ENCODE measurements around the gene ZNF132. TPM values are rescaled to one million over a fixed set of nuclear protein-coding genes. Genes with fewer than 3 reads are reported as not detected.

The ZNF132 gene
- total RNA-seq, 1 donor from 2014 or later: 9.9 TPM

DNA sequence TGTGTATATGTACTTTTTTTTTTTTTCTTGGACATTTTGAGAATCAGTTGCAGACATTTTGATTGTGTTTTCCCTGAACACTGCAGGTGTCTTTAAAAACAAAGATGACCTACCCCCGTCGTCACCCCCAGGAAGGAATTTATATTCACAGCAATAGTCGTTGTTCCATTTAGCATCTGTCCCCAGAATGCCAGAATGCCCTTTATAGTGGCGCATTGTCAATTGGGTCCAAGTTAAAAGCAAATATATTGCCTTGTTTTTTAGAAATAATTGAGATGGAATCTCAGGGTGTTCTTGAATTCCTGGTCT is 46.3 kb downstream of the ZNF132 start:
- Histone ChIP-seq H3K36me3 (ENCODE audit: control insufficient read depth in 3 of 3, insufficient read depth in 3 of 3, low read length in 3 of 3) (peaks cover 33 to 36% (median 34%) of the 10 kb centered on the region in 3 donors), H3K27ac (ENCODE audit: low read depth, low read length) (no peak overlapping the region), H3K4me3 (ENCODE audit: low read length in 3 of 3) (no peak overlapping the region)

GRCh38 chr19:58392945-58393724 is 46.8 kb downstream of the ZNF132 start:
- H3K27ac ChIP-seq (ENCODE audit: low read depth, low read length): no peak overlapping the region
- peaks cover 20 to 26% (median 24%) of the 10 kb centered on the region in 3 donors for H3K27me3 ChIP-seq (ENCODE audit: control insufficient read depth in 3 of 3, insufficient read depth in 3 of 3, low read length in 3 of 3)
- peaks cover 2 to 7% (median 5%) of the 10 kb centered on the region in 3 donors for H3K4me1 ChIP-seq (ENCODE audit: control insufficient read depth in 3 of 3, insufficient read depth in 3 of 3, low read length in 3 of 3)
- H3K36me3 ChIP-seq (ENCODE audit: control insufficient read depth in 3 of 3, insufficient read depth in 3 of 3, low read length in 3 of 3): peaks cover 33 to 39% (median 37%) of the 10 kb centered on the region in 3 donors
- H3K9me3 ChIP-seq (ENCODE audit: control insufficient read depth in 3 of 3, low read length in 3 of 3): no peaks in the 10 kb centered on the region
- no peak overlapping the region for H3K9ac ChIP-seq (ENCODE audit: low read depth in 1 of 3, low read length in 3 of 3)
- no peak overlapping the region for H3K4me3 ChIP-seq (ENCODE audit: low read length in 3 of 3)

More for the DNA sequence above, 46.3 kb downstream of the ZNF132 start:
- no peaks in the 10 kb centered on the region for H3K9me3 ChIP-seq (ENCODE audit: control insufficient read depth in 3 of 3, low read length in 3 of 3)
- peaks cover 24 to 31% (median 25%) of the 10 kb centered on the region in 3 donors for H3K27me3 ChIP-seq (ENCODE audit: control insufficient read depth in 3 of 3, insufficient read depth in 3 of 3, low read length in 3 of 3)
- H3K9ac ChIP-seq (ENCODE audit: low read depth in 1 of 3, low read length in 3 of 3): no peak overlapping the region
- H3K4me1 ChIP-seq (ENCODE audit: control insufficient read depth in 3 of 3, insufficient read depth in 3 of 3, low read length in 3 of 3): peaks cover 0 to 4% (median 3%) of the 10 kb centered on the region in 3 donors

DNA sequence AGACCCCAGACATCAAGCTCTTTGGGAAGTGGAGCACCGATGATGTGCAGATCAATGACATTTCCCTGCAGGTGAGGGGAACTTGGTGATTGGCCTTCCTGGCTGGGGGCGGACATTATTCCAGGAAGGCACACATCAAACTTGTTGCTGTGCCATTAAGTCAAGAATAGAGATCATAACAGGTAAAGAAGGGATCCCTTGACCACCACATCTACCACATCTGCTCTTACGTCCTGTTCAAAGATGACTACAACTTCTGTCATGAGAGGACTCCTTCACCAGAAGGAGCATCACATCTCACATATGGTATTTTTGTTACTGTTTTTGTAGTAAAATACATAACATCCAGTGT is 51.8 kb downstream of the ZNF132 start:
- Histone ChIP-seq H3K9ac (ENCODE audit: low read depth in 1 of 3, low read length in 3 of 3) (peak overlapping the region; percentile 10 to 99 (median 98)), H3K9me3 (ENCODE audit: control insufficient read depth in 3 of 3, low read length in 3 of 3) (no peaks in the 10 kb centered on the region), H3K27ac (ENCODE audit: low read depth, low read length) (no peak overlapping the region), H3K4me3 (ENCODE audit: low read length in 3 of 3) (peak overlapping the region; percentile 71 to 95 (median 91)), H3K36me3 (ENCODE audit: control insufficient read depth in 3 of 3, insufficient read depth in 3 of 3, low read length in 3 of 3) (peaks cover 15 to 21% (median 16%) of the 10 kb centered on the region in 3 donors), H3K27me3 (ENCODE audit: control insufficient read depth in 3 of 3, insufficient read depth in 3 of 3, low read length in 3 of 3) (no peaks in the 10 kb centered on the region), H3K4me1 (ENCODE audit: control insufficient read depth in 3 of 3, insufficient read depth in 3 of 3, low read length in 3 of 3) (peaks cover 20 to 31% (median 31%) of the 10 kb centered on the region in 3 donors)

DNA sequence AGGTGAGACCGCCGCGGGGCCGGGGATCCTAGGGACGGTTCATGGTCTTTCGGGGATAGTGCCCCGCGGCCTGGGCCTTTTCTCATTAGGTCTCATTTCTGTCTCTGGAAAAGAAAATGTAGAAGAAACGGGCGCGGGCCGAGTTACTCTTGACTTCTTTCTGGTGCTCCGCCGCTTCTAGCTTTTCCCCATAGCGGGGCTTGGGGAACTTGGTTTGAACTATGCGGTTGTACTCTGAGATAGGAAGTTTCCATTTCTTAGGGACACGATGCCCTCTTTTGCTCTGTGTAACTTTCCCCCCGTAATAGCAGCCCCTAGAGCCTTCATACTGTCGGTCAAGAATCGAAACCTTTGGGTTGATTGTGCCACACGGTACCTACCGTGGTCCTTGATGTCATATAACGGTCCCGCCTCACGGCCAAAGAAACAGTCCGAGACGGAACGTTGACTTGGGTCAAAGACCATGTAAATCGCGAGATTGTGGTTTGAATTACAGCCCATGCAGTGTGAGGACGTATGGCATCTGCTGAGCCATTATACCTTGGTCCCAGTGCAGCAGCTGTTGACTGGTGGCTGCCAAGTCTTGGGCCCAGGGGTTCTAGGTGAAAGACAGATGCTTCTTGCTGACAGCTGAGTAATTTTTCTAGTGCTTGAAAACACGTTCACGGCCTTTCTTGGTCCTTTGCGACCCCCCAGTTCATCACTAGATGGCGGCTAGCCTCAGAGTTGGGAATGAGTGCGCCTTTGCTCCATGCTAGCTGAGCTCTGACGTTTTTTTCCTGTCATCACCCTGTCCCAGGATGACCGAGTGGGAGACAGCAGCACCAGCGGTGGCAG is 52.4 kb downstream of the ZNF132 start:
- H3K4me1 ChIP-seq (ENCODE audit: control insufficient read depth in 3 of 3, insufficient read depth in 3 of 3, low read length in 3 of 3): peaks cover 20 to 31% (median 31%) of the 10 kb centered on the region in 3 donors
- H3K9me3 ChIP-seq (ENCODE audit: control insufficient read depth in 3 of 3, low read length in 3 of 3): no peaks in the 10 kb centered on the region
- no peaks in the 10 kb centered on the region for H3K27me3 ChIP-seq (ENCODE audit: control insufficient read depth in 3 of 3, insufficient read depth in 3 of 3, low read length in 3 of 3)
- H3K36me3 ChIP-seq (ENCODE audit: control insufficient read depth in 3 of 3, insufficient read depth in 3 of 3, low read length in 3 of 3): peaks cover 9 to 15% (median 10%) of the 10 kb centered on the region in 3 donors
- H3K9ac ChIP-seq (ENCODE audit: low read depth in 1 of 3, low read length in 3 of 3): peak overlapping the region; percentile 69 to 99 (median 98)
- H3K27ac ChIP-seq (ENCODE audit: low read depth, low read length): peak overlapping the region; percentile 98
- H3K4me3 ChIP-seq (ENCODE audit: low read length in 3 of 3): peak overlapping the region; percentile 71 to 95 (median 91)

- H3K36me3 ChIP-seq (ENCODE audit: control insufficient read depth in 3 of 3, insufficient read depth in 3 of 3, low read length in 3 of 3): peaks cover 7 to 11% (median 9%) of the 10 kb centered on the region in 3 donors
- H3K27ac ChIP-seq (ENCODE audit: low read depth, low read length): peak within 1 kb of the TSS; percentile 98
- H3K27me3 ChIP-seq (ENCODE audit: control insufficient read depth in 3 of 3, insufficient read depth in 3 of 3, low read length in 3 of 3): no peaks in the 10 kb centered on the region
- H3K4me1 ChIP-seq (ENCODE audit: control insufficient read depth in 3 of 3, insufficient read depth in 3 of 3, low read length in 3 of 3): peaks cover 25 to 37% (median 36%) of the 10 kb centered on the region in 3 donors
- H3K9ac ChIP-seq (ENCODE audit: low read depth in 1 of 3, low read length in 3 of 3): peak within 1 kb of the TSS; percentile 97 to 99 (median 98)
- H3K4me3 ChIP-seq (ENCODE audit: low read length in 3 of 3): peak within 1 kb of the TSS; percentile 71 to 95 (median 91)
- no peaks in the 10 kb centered on the region for H3K9me3 ChIP-seq (ENCODE audit: control insufficient read depth in 3 of 3, low read length in 3 of 3)
Observed at GRCh38 chr19:58386576-58387337, 53.2 kb downstream of the ZNF132 start, which contains the start of gene RPS5. Gene RPS5, plus strand, starts transcription at chr19:58387269. Its CDS starts 869 bp downstream, at chr19:58388138.

- Histone ChIP-seq H3K9me3 (ENCODE audit: control insufficient read depth in 3 of 3, low read length in 3 of 3) (no peaks in the 10 kb centered on the region), H3K36me3 (ENCODE audit: control insufficient read depth in 3 of 3, insufficient read depth in 3 of 3, low read length in 3 of 3) (peaks cover 7 to 11% (median 9%) of the 10 kb centered on the region in 3 donors), H3K4me1 (ENCODE audit: control insufficient read depth in 3 of 3, insufficient read depth in 3 of 3, low read length in 3 of 3) (peaks cover 29 to 40% (median 38%) of the 10 kb centered on the region in 3 donors), H3K9ac (ENCODE audit: low read depth in 1 of 3, low read length in 3 of 3) (peak overlapping the region; percentile 97 to 99 (median 98)), H3K27ac (ENCODE audit: low read depth, low read length) (peak overlapping the region; percentile 98), H3K4me3 (ENCODE audit: low read length in 3 of 3) (peak overlapping the region; percentile 71 to 95 (median 91)), H3K27me3 (ENCODE audit: control insufficient read depth in 3 of 3, insufficient read depth in 3 of 3, low read length in 3 of 3) (no peaks in the 10 kb centered on the region)
Observed at GRCh38 chr19:58385891-58386575, 53.9 kb downstream of the ZNF132 start.

- Histone ChIP-seq H3K4me1 (ENCODE audit: control insufficient read depth in 3 of 3, insufficient read depth in 3 of 3, low read length in 3 of 3) (peaks cover 30 to 41% (median 40%) of the 10 kb centered on the region in 3 donors), H3K4me3 (ENCODE audit: low read length in 3 of 3) (peak overlapping the region; percentile 71 to 95 (median 91)), H3K27me3 (ENCODE audit: control insufficient read depth in 3 of 3, insufficient read depth in 3 of 3, low read length in 3 of 3) (no peaks in the 10 kb centered on the region), H3K9ac (ENCODE audit: low read depth in 1 of 3, low read length in 3 of 3) (peak overlapping the region; percentile 97 to 99 (median 98)), H3K27ac (ENCODE audit: low read depth, low read length) (peak overlapping the region; percentile 98), H3K36me3 (ENCODE audit: control insufficient read depth in 3 of 3, insufficient read depth in 3 of 3, low read length in 3 of 3) (peaks cover 7 to 11% (median 9%) of the 10 kb centered on the region in 3 donors), H3K9me3 (ENCODE audit: control insufficient read depth in 3 of 3, low read length in 3 of 3) (no peaks in the 10 kb centered on the region)
Observed at GRCh38 chr19:58385313-58385890, 54.6 kb downstream of the ZNF132 start.

GRCh38 chr19:58382997-58383603 is 56.9 kb downstream of the ZNF132 start:
- Histone ChIP-seq H3K9ac (ENCODE audit: low read depth in 1 of 3, low read length in 3 of 3) (no peak overlapping the region), H3K27ac (ENCODE audit: low read depth, low read length) (no peak overlapping the region), H3K4me1 (ENCODE audit: control insufficient read depth in 3 of 3, insufficient read depth in 3 of 3, low read length in 3 of 3) (peaks cover 41 to 54% (median 51%) of the 10 kb centered on the region in 3 donors), H3K27me3 (ENCODE audit: control insufficient read depth in 3 of 3, insufficient read depth in 3 of 3, low read length in 3 of 3) (no peaks in the 10 kb centered on the region), H3K9me3 (ENCODE audit: control insufficient read depth in 3 of 3, low read length in 3 of 3) (no peaks in the 10 kb centered on the region), H3K36me3 (ENCODE audit: control insufficient read depth in 3 of 3, insufficient read depth in 3 of 3, low read length in 3 of 3) (peaks cover under 1 to 2% (median under 1%) of the 10 kb centered on the region in 3 donors), H3K4me3 (ENCODE audit: low read length in 3 of 3) (no peak overlapping the region)

All from skeletal muscle tissue (tissue), 4 donors.